B cell (primary cell): Measurements from ENCODE around the gene DCAF7.

Experiments
- CTCF ChIP-seq: fragments of 200-600 bp; IDR thresholded peaks from one replicate; pipeline ENCODE4 v1.8.0; 2022; ENCODE audit warnings: antibody characterized with exemption, mild to moderate bottlenecking
- EZH2 ChIP-seq: IDR thresholded peaks from 2 replicates; pipeline ENCODE4 v1.6.1; 2012; ENCODE audit warnings: borderline replicate concordance, low read depth, mild to moderate bottlenecking, moderate library complexity, low read length; ENCODE audit not compliant: insufficient read depth, poor library complexity, severe bottlenecking

- TF ChIP-seq CTCF (no peak), EZH2 (no peak)
Observed at GRCh38 chr17:63587770-63588169, 37.5 kb downstream of the DCAF7 start.
